Esophagus muscularis mucosa (tissue), 4 donors: ENCODE results near the gene JARID2. TPM values are rescaled to one million over a fixed set of nuclear protein-coding genes. Genes with fewer than 3 reads are reported as not detected.
"Not testable (repeated sequence)": the region's sequence is repeated elsewhere in the genome, so short reads cannot be mapped to it uniquely, and the experiment has no call there.

ENCODE experiments used
- DNase-seq: peaks from one replicate; pipeline ENCODE4 v3.0.0-alpha.2; 2017; ENCODE audit errors: extremely low spot score
- H3K27ac ChIP-seq, 4 donors: fragments of 200-600 bp; sonication (generic); replicated peaks in 1 of 4; 1 replicate in 3 of 4; 2 replicates in 1 of 4; pipeline ENCODE4 v1.5.1; 2016 to 2019; ENCODE audit warnings: mild to moderate bottlenecking in 1 of 4
- H3K27me3 ChIP-seq, 4 donors: fragments of 200-600 bp; sonication (generic); one replicate each; pipeline versions ENCODE4 v1.5.1 to v1.6.0; 2016 to 2019
- H3K36me3 ChIP-seq, 4 donors: fragments of 200-600 bp; sonication (generic); one replicate each; pipeline ENCODE4 v1.5.1; 2016 to 2019
- H3K4me1 ChIP-seq, 4 donors: fragments of 200-600 bp; sonication (generic); one replicate each; pipeline ENCODE4 v1.5.1; 2016 to 2019
- H3K4me3 ChIP-seq, 4 donors: fragments of 200-600 bp; sonication (generic); 1 replicate in 2 of 4; 2 replicates in 2 of 4; pipeline ENCODE4 v1.5.1; 2016 to 2019; ENCODE audit warnings: mild to moderate bottlenecking in 4 of 4, moderate library complexity in 1 of 4
- H3K9me3 ChIP-seq, 4 donors: fragments of 200-600 bp; sonication (generic); 1 replicate in 3 of 4; 2 replicates in 1 of 4; pipeline ENCODE4 v1.5.1; 2016 to 2019
- EP300 ChIP-seq: sonication (generic); formaldehyde crosslinking; IDR thresholded peaks from one replicate; pipeline ENCODE4 v1.6.1; 2017; ENCODE audit warnings: antibody characterized with exemption
- POLR2A ChIP-seq: fragments of 450-650 bp; IDR thresholded peaks from one replicate; pipeline ENCODE4 v1.6.1; 2017; ENCODE audit warnings: antibody characterized with exemption, moderate library complexity, mild to moderate bottlenecking, low read depth
- POLR2AphosphoS5 ChIP-seq, 2 donors: sonication (generic); formaldehyde crosslinking; IDR thresholded peaks; one replicate each; pipeline ENCODE4 v1.6.1; 2017; ENCODE audit warnings: antibody characterized with exemption in 2 of 2
- WGBS: methylation state at CpG from one replicate; pipeline ENCODE4 v1.1.5; 2018; 5-methylcytosine and 5-hydroxymethylcytosine counted together
- intact Hi-C: fragments of 100-400 bp; cut with DNase I; formaldehyde crosslinking; loops from one replicate; pipeline ENCODE4 v1.15.1; 2023
- total RNA-seq, 4 donors: library from RNA; depleted of rRNA; stranded (reverse); fragments of >200 nt; gene quantifications; one replicate each; pipeline versions ENCODE4 v1.1.0 to v1.2.1, GENCODE V29; 2016
- TF ChIP-seq, protein P1 (sequence below), 3 experiments: fragments of 200-600 bp in 2 of 3; fragments of 450-650 bp in 1 of 3; sonication (generic) in 2 of 3; IDR thresholded peaks; one replicate each; pipeline ENCODE4 v1.5.1; 2017 to 2019; ENCODE audit warnings: antibody characterized with exemption in 3 of 3, mild to moderate bottlenecking in 2 of 3, moderate library complexity in 1 of 3

The JARID2 gene
- total RNA-seq, 4 donors from 2014 or later, result 5.8 to 10.4 (median 8.1) TPM

DNA sequence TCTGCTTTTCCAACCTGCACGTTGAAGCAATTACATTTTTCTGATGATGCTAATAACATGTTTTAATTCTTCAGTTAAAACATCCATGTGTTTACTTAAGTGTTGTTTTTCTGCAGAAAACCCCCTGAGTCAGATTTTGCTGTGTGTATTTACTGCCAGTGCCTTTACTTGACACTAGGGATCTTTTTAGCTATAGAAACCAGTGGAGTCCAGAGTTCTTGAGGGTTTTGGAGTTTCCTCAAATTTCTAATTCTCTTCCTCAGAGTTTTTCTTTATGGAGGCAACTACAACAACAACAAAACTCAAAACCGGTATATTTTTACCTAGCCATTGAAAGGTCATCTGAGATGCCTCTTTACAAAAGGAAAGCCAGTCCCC, 168.4 kb downstream of the JARID2 start:
- H3K27me3 ChIP-seq, result no peaks in the 10 kb centered on the region
- 68% methylated on average over 2 of the region's 2 CpGs for WGBS
- intact Hi-C loops, result no loop called here

DNA sequence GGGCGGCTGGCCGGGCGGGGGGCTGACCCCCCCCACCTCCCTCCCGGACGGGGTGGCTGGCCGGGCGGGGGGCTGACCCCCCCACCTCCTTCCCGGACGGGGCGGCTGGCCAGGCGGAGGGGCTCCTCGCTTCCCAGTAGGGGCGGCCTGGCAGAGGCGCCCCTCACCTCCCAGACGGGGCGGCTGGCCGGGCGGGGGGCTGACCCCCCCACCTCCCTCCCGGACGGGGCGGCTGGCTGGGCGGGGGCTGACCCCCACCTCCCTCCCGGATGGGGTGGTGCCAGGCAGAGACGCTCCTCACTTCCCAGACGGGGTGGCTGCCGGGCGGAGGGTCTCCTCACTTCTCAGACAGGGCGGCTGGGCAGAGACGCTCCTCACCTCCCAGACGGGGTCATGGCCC, 169.8 kb downstream of the JARID2 start:
- H3K27ac ChIP-seq, H3K4me3 ChIP-seq, intact Hi-C loops, DNase-seq, H3K27me3 ChIP-seq, H3K36me3 ChIP-seq: not testable (repeated sequence)
- Histone ChIP-seq H3K9me3 (peaks cover 0 to 22% (median 15%) of the 10 kb centered on the region in 4 donors), H3K4me1 (peaks cover 8 to 13% (median 10%) of the 10 kb centered on the region in 4 donors)
- 90% methylated on average over 2 of the region's 30 CpGs for WGBS

More for the DNA sequence above, 168.4 kb downstream of the JARID2 start:
- no peak for DNase-seq
- H3K4me1 ChIP-seq, result peaks cover 10 to 14% (median 11%) of the 10 kb centered on the region in 4 donors
- TF ChIP-seq POLR2A (no peak), POLR2AphosphoS5 (IDR thresholded peaks at IDR 0.05) (no peak)
- H3K27ac ChIP-seq, result no peak overlapping the region
- peaks cover 0 to 10% (median 5%) of the 10 kb centered on the region in 4 donors for H3K9me3 ChIP-seq
- H3K36me3 ChIP-seq, result no peaks in the 10 kb centered on the region
- H3K4me3 ChIP-seq, result no peak overlapping the region

DNA sequence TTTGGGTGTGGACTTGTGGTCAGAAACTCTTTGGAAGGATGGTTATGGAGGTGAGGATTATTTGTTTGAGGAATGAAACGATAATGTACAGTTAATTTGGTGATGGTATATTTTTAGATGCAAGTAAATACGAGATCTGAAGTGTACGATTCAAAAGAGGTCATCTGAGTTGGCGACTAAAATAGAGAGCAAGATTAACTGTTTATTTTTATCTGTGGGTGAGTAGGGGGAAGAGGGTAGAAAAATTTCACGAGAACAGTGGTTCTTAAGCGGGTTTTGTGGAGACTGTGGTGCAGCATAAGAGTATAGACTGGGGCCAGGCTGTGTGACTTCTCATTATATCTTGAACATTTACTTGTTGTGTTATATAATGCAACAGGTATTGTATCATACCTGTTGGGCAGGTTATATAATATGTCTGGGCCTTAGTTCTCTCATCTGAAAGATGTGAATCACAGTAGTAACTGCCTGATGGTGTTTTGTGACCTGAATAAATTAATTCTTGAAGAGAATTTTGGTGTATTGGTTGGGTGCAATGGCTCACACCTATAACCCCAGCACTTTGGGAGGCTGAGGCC, 171.2 kb downstream of the JARID2 start:
- Histone ChIP-seq H3K27me3 (no peaks in the 10 kb centered on the region), H3K27ac (no peak overlapping the region), H3K4me1 (peaks cover 8 to 16% (median 14%) of the 10 kb centered on the region in 4 donors), H3K36me3 (no peaks in the 10 kb centered on the region), H3K9me3 (peaks cover 0 to 22% (median 15%) of the 10 kb centered on the region in 4 donors), H3K4me3 (no peak overlapping the region)
- no peak for DNase-seq
- TF ChIP-seq EP300 (no peak), POLR2A (no peak), POLR2AphosphoS5 (IDR thresholded peaks at IDR 0.05) (no peak)
- TF ChIP-seq, protein P1, sequence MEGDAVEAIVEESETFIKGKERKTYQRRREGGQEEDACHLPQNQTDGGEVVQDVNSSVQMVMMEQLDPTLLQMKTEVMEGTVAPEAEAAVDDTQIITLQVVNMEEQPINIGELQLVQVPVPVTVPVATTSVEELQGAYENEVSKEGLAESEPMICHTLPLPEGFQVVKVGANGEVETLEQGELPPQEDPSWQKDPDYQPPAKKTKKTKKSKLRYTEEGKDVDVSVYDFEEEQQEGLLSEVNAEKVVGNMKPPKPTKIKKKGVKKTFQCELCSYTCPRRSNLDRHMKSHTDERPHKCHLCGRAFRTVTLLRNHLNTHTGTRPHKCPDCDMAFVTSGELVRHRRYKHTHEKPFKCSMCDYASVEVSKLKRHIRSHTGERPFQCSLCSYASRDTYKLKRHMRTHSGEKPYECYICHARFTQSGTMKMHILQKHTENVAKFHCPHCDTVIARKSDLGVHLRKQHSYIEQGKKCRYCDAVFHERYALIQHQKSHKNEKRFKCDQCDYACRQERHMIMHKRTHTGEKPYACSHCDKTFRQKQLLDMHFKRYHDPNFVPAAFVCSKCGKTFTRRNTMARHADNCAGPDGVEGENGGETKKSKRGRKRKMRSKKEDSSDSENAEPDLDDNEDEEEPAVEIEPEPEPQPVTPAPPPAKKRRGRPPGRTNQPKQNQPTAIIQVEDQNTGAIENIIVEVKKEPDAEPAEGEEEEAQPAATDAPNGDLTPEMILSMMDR (IDR thresholded peaks at IDR 0.05), result no peak
- intact Hi-C loops, result no loop called here
- WGBS, result 92% methylated on average over 6 of the region's 6 CpGs

DNA sequence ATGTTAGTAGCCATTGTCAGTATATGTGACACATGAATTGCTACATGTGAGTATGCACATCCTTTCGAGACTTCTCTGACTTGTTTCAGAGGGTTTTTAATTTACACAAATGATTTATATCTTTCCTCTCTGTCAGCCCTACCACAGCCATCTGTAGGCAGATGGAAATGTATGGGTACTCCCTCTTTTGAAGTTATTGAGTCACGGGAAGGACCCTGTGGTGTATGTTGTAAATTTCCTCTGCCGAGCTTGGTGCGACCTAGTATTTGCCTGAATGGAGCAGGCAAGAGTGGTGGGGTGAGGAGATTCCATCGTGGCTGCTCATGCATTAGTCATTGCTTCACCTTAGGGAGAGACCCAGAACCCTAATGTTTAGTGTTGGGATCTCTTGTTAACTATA, 171.9 kb downstream of the JARID2 start:
- Histone ChIP-seq H3K36me3 (no peaks in the 10 kb centered on the region), H3K4me3 (no peak overlapping the region), H3K27ac (no peak overlapping the region), H3K9me3 (peaks cover 0 to 22% (median 15%) of the 10 kb centered on the region in 4 donors), H3K27me3 (no peaks in the 10 kb centered on the region), H3K4me1 (peaks cover 8 to 22% (median 15%) of the 10 kb centered on the region in 4 donors)
- intact Hi-C loops, result no loop called here
- no peak for DNase-seq
- TF ChIP-seq, protein P1 (IDR thresholded peaks at IDR 0.05), result no peak
- TF ChIP-seq EP300 (no peak), POLR2A (no peak), POLR2AphosphoS5 (IDR thresholded peaks at IDR 0.05) (no peak)
- 90% methylated on average over 5 of the region's 5 CpGs for WGBS

DNA sequence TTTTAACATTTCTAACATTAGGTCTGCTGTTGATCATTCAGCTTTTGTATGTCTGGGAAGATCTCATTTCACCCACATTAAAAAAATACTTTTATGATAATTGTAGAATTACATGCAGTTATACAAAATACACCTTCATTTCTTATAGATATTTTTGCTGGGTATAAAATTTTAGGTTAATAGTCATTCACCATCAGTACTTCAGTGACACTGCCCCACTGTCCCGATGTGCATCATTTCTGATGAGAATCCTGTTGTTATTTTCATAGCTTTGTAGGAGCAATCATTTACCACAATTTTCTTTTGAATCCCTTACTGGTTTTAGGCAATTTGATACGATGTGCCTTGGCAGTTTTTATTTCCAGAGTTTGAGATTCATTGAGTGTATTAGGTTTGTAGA, 173.6 kb downstream of the JARID2 start:
- intact Hi-C loops, result no loop called here
- peaks cover 0 to 22% (median 15%) of the 10 kb centered on the region in 4 donors for H3K9me3 ChIP-seq

DNA sequence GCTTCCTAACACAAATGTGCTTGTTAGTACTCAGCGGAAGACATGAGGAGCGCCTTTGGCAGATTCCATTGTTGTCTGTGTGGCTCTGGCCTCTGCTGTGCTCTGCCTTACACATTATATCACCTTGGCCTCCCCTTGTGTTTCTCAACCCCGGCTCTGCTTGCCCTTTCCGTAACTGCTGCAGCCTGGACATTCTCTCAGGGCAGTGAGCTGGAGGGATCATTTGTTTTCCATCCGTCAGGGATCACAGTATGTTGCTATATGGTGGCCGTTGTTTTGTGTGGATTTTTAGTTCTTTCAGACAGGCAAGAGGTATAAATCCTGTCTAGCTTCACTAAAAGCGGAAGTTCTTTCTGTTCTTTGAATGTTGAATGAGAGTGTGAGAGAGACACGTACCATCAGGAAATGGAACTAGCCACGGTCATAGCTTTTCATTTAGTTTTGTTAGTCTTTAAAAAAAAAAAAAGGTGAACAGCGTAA, 175.1 kb downstream of the JARID2 start:
- Histone ChIP-seq H3K36me3 (no peaks in the 10 kb centered on the region), H3K27ac (no peak overlapping the region), H3K4me3 (no peak overlapping the region), H3K4me1 (peaks cover 0 to 12% (median 3%) of the 10 kb centered on the region in 4 donors), H3K27me3 (no peaks in the 10 kb centered on the region), H3K9me3 (peaks cover 0 to 22% (median 15%) of the 10 kb centered on the region in 4 donors)
- WGBS, result 56% methylated on average over 8 of the region's 10 CpGs
- TF ChIP-seq POLR2AphosphoS5 (IDR thresholded peaks at IDR 0.05) (no peak), EP300 (no peak)
- TF ChIP-seq, protein P1 (IDR thresholded peaks at IDR 0.05), result no peak
- intact Hi-C loops, result no loop called here
- no peak for DNase-seq

More for the DNA sequence above, 173.6 kb downstream of the JARID2 start:
- H3K27ac ChIP-seq, result no peak overlapping the region
- H3K4me3 ChIP-seq, result no peak overlapping the region
- TF ChIP-seq POLR2A, result no peak
- TF ChIP-seq EP300, result no peak
- no peaks in the 10 kb centered on the region for H3K36me3 ChIP-seq
- H3K4me1 ChIP-seq, result peaks cover 0 to 11% (median 3%) of the 10 kb centered on the region in 4 donors
- H3K27me3 ChIP-seq, result no peaks in the 10 kb centered on the region
- no peak for DNase-seq
- 97% methylated on average over 2 of the region's 2 CpGs for WGBS
